HFFc6 (cell line): ENCODE data around the gene ATMIN. TPM values are rescaled to one million over a fixed set of nuclear protein-coding genes. Genes with fewer than 3 reads are reported as not detected.

Experiments used
- DNase-seq: peaks from one replicate; pipeline ENCODE4 v3.0.0-alpha.2; 2018
- H3K27ac Mint-ChIP-seq: 2 replicates; pipeline ENCODE4 v1.8.0; 2020; ENCODE audit warnings: mild to moderate bottlenecking, mixed read lengths
- H3K27me3 Mint-ChIP-seq: 2 replicates; pipeline ENCODE4 v1.8.0; 2021; ENCODE audit warnings: mild to moderate bottlenecking, moderate library complexity, mixed read lengths; ENCODE audit not compliant: insufficient read depth
- H3K36me3 Mint-ChIP-seq: 2 replicates; pipeline ENCODE4 v1.8.0; 2021; ENCODE audit warnings: low read depth, mixed read lengths
- H3K4me1 Mint-ChIP-seq: 2 replicates; pipeline ENCODE4 v1.8.0; 2020; ENCODE audit warnings: low read depth, mixed read lengths
- H3K4me3 Mint-ChIP-seq: 2 replicates; pipeline ENCODE4 v1.8.0; 2020; ENCODE audit warnings: mild to moderate bottlenecking, moderate library complexity, mixed read lengths
- H3K9me3 Mint-ChIP-seq: 2 replicates; pipeline ENCODE4 v1.8.0; 2020; ENCODE audit warnings: mild to moderate bottlenecking, mixed read lengths
- CTCF ChIP-seq: fragments of 200-600 bp; sonication (generic); IDR thresholded peaks from 2 replicates; pipeline ENCODE4 v1.5.0; 2021; ENCODE audit warnings: antibody characterized with exemption, mild to moderate bottlenecking
- total RNA-seq, 6 experiments: library from RNA; stranded (reverse); fragmentation: NEBNext Ultra II Directional; extraction: Animal tissue kit (Norgen Biotek cat#: 25700); gene quantifications; 2 replicates in 1 of 6; 3 replicates in 5 of 6; pipeline ENCODE4 v1.2.3, GENCODE V29; 2021

Gene ATMIN
- total RNA-seq, 6 experiments from 2014 or later: 24.3 to 35.6 (median 29.7) TPM

GRCh38 chr16:80990978-80991377, 44.7 kb upstream of the ATMIN start:
- H3K9me3 Mint-ChIP-seq: no peaks in the 10 kb centered on the region
- no peak for TF ChIP-seq CTCF
- no peak for DNase-seq
- H3K36me3 Mint-ChIP-seq: no peaks in the 10 kb centered on the region
- H3K4me3 Mint-ChIP-seq: no peak overlapping the region
- peaks cover 68% of the 10 kb centered on the region for H3K4me1 Mint-ChIP-seq
- no peaks in the 10 kb centered on the region for H3K27me3 Mint-ChIP-seq
- H3K27ac Mint-ChIP-seq: no peak overlapping the region; the same call in 1 of the 2 replicates

- no peak for DNase-seq
- H3K27ac Mint-ChIP-seq: peak overlapping the region; percentile 46; the same call in 1 of the 2 replicates
- H3K4me3 Mint-ChIP-seq: no peak overlapping the region
- no peak for TF ChIP-seq CTCF
- H3K9me3 Mint-ChIP-seq: no peaks in the 10 kb centered on the region
- H3K36me3 Mint-ChIP-seq: no peaks in the 10 kb centered on the region
- H3K27me3 Mint-ChIP-seq: no peaks in the 10 kb centered on the region
- peaks cover 69% of the 10 kb centered on the region for H3K4me1 Mint-ChIP-seq
Measured at GRCh38 chr16:80991792-80992430, 43.7 kb upstream of the ATMIN start.

- no peak for TF ChIP-seq CTCF
- no peaks in the 10 kb centered on the region for H3K9me3 Mint-ChIP-seq
- peak overlapping the region; percentile 86 for H3K27ac Mint-ChIP-seq
- no peaks in the 10 kb centered on the region for H3K36me3 Mint-ChIP-seq
- H3K27me3 Mint-ChIP-seq: no peaks in the 10 kb centered on the region
- peaks cover 76% of the 10 kb centered on the region for H3K4me1 Mint-ChIP-seq
- no peak for DNase-seq
- peak overlapping the region; percentile 83 for H3K4me3 Mint-ChIP-seq
Measured at GRCh38 chr16:80992676-80993293, 42.9 kb upstream of the ATMIN start.

GRCh38 chr16:80993307-80993706, 42.3 kb upstream of the ATMIN start:
- H3K36me3 Mint-ChIP-seq: no peaks in the 10 kb centered on the region
- peak overlapping the region; percentile 86 for H3K27ac Mint-ChIP-seq
- peak overlapping the region; percentile 83 for H3K4me3 Mint-ChIP-seq

GRCh38 chr16:80993834-80994233, 41.8 kb upstream of the ATMIN start:
- peak overlapping the region; percentile 83 for H3K4me3 Mint-ChIP-seq
- H3K27ac Mint-ChIP-seq: peak overlapping the region; percentile 86
- no peaks in the 10 kb centered on the region for H3K36me3 Mint-ChIP-seq
- no peaks in the 10 kb centered on the region for H3K9me3 Mint-ChIP-seq
- no peaks in the 10 kb centered on the region for H3K27me3 Mint-ChIP-seq
- no peak for DNase-seq
- no peak for TF ChIP-seq CTCF
- peaks cover 86% of the 10 kb centered on the region for H3K4me1 Mint-ChIP-seq

More at GRCh38 chr16:80993307-80993706, 42.3 kb upstream of the ATMIN start:
- Mint-ChIP-seq H3K4me1 (peaks cover 81% of the 10 kb centered on the region), H3K9me3 (no peaks in the 10 kb centered on the region), H3K27me3 (no peaks in the 10 kb centered on the region)
- no peak for TF ChIP-seq CTCF
- peak; percentile 81 for DNase-seq
